Measurements from ENCODE around the gene HM13.

HM13 gene

GRCh38 chr20:31502884-31503673 lies 11.2 kb upstream of the HM13 start:
- peak; percentile 90 to 94 (median 94) for DNase-seq

DNA sequence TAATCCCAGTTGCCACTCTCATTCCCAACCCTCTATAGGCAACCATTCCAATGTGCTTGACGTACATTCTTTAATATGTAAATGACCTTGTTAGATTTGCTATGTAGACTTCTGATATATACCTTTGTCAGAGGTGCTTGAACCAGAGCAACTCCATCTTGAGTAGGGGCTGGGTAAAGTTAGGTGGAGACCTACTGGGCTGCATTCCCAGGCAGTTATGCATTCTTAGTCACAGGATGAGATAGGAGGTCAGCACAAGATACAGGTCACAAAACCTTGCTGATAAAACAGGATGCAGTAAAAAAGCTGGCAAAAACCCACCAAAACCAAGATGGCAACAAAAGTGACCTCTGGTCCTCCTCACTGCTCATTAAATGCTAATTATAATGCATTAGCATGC lies 8.3 kb upstream of the HM13 start:
- no peak for DNase-seq

DNA sequence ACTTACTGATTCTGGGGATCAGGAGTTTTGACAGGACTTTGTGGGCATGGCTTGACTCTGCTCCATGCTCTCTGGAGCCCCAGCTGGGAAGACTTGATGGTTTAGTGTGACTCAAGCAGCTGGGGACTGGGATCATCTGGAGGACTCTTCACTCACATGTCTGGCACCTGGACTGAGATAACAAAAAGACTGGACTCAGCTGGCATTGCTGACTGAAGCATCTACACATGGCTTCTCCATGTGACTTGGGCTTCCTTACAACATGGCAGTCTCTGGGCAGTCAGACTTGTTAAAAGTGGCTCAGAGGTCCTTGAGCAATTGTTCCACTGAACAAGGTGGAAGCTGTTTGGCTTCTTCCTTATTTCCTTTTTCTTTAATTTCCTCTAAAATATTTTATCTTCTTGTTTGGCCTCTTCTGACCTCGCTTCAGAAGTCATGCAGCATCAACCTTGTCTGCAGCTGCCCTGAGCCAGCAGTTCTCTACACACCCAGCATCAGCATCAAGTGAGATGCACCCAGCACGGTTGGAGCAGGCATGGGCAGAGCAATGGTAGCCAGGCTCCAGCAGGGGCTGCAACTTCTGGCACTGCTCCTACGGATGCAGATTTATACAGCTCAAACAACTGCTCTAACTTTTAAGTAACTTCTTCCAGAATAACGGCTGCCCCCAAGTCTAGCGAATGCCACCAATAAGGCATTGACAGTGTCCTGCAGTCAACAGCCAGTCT lies 5.6 kb upstream of the HM13 start:
- DNase-seq: no peak

GRCh38 chr20:31515072-31515774 lies 981 bp downstream of the HM13 start:
- DNase-seq: no peak

GRCh38 chr20:31515775-31516107 lies 1.5 kb downstream of the HM13 start:
- DNase-seq: peak in 1 of 3 donors; percentile 14

DNA sequence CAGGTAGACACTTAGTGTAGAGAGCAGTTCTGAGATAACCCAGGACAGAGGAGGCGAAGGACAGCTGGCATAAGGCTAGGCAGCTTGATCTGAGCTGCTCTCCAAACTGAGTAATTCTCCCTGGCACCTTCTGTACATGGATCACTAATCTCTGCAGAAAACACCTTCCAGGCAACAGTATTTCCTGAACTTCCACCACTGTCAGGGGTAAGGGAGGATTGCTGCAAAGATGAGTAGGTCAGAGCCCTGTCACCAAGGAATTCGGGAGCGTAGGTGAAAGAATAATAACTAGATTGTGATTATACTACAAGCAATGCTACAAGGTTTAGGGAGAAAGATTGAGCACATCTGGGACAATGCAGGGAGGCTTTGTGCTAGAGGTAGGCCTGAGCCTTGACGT lies 1.9 kb downstream of the HM13 start:
- no peak for DNase-seq

DNA sequence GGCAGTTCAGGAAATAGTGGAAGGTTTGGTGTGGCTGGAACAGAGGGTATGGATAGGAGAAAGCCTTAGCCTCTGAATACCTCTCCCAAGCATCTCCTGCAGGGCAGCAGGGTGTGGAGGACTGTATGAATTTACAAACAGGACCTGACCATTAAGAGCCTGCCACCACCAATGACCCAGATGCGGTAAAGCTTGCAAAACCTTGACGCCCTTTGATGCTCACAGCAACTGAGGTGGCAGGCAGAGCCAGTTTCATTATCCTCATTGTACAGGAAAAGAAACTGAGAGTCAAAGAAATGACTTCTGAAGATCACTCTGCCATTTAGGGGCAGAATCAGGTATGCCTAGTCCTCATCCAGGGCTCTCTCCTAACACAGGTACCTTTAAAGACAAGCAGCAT lies 2.4 kb downstream of the HM13 start:
- DNase-seq: no peak

- DNase-seq: peak; percentile 74 to 83 (median 80)
Measured at GRCh38 chr20:31517373-31517772, 3.1 kb downstream of the HM13 start.

- peak; percentile 49 to 53 (median 49) for DNase-seq
Measured at GRCh38 chr20:31521267-31521666, 7.0 kb downstream of the HM13 start.

GRCh38 chr20:31522731-31523130 lies 8.5 kb downstream of the HM13 start:
- peak; percentile 57 to 89 (median 79) for DNase-seq

GRCh38 chr20:31523361-31524283 lies 9.4 kb downstream of the HM13 start:
- DNase-seq: peak; percentile 92 to 96 (median 94)

- DNase-seq: no peak
Measured at GRCh38 chr20:31527266-31527665, 13.0 kb downstream of the HM13 start.

DNA sequence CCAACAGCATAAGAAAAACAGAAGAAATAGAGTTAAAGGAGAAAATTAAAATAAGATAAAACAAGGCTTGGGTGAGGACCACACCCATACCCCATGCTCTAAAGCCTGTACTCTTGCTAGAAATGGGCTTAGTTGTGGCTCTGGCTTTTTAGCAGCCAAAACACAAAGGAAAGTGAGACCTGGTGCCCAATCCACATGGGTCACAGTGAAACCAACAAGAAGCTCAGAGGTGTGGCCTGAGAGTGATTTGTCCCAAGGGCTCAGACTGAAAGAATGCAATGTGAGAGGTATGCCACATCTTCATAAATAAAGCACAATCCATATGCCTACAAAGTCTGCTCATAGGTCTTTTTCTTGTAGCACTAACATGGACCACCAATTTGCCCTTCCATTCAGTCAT lies 21.1 kb downstream of the HM13 start:
- DNase-seq: no peak

GRCh38 chr20:31536575-31536974 lies 22.3 kb downstream of the HM13 start:
- no peak for DNase-seq

GRCh38 chr20:31537116-31537871 lies 23.1 kb downstream of the HM13 start:
- peak in 2 of 3 donors; percentile 29 to 31 for DNase-seq

- DNase-seq: peak; percentile 28 to 41 (median 28)
Measured at GRCh38 chr20:31537890-31538289, 23.6 kb downstream of the HM13 start.

GRCh38 chr20:31538326-31538725 lies 24.1 kb downstream of the HM13 start:
- DNase-seq: peak; percentile 45 to 53 (median 48)

- DNase-seq: peak in 1 of 3 donors; percentile 1
Measured at GRCh38 chr20:31539636-31540035, 25.4 kb downstream of the HM13 start.

DNA sequence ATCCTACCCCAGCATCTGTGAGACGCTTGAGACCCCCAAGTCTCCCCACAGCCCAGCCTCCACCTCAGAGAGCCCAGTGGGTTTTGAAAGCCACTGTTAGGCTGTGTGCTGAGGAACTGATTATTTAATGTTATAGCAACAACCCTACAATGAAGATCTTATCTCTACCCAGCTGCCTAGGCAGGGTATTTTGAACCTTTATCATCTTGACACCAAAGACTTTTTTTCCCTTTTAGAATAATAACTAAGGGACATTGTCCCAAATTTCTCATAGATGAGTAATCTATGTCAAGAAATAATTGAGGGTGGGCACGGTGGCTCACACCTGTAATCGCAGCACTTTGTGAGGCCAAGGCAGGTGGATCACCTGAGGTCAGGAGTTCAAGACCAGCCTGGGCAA lies 26.2 kb downstream of the HM13 start:
- peak in 1 of 3 donors; percentile 7 for DNase-seq

DNA sequence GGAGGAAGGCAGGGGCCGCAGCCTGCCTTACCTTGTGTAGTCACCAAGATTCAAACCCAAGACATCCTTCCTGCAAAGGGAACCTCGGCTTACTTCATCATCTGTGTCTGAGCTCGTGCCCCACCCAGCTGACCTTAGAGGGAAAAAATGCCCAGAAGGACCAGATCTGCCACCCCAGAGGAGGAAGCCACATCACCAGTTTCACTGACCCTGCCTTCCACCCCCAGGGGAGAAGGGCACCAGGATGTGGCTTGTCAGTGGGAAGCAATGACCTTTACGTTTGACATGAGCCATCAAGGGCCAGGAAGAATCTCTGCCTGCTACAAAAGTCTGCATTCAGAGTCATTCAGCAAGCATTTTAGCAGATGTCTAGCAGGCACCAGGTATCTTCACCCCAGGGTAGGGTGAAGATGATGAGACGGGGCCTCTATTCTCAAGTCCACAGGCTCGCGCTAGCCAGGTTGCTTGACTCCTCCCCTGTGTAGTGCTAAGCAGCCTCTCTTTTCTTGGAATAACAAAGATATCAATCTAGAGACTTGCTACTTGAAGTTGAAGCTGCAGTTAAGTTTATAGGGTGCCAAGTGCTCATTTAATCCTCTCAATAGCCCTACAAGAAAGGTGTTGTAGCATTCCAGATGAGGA lies 28.1 kb downstream of the HM13 start:
- peak; percentile 73 to 85 (median 78) for DNase-seq

DNA sequence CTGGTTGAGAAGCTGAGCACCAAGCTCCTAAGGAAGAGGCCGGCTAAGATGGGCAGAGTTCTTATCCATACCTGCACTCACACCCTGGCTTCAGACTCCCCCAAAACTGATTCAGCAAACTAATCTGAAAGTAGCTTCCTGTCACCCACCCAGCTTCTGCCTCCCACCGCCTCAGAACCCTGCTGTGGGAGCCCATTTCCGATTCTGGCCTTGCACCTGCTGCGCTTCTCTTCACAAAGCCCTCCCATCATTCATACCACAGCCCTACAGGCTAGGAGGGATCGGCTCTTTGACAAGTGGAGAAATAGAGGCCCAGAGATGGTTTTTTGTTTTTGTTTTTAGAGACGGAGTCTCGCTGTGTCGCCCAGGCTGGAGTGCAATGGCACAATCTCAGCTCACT lies 28.7 kb downstream of the HM13 start:
- DNase-seq: no peak

All from suppressor macrophage treated with lipopolysaccharide for 1 hour (primary cell).